ENCODE results near the gene MAGI1.

MAGI1 gene

GRCh38 chr3:65879372-65879771 lies 159.3 kb downstream of the MAGI1 start:
- FAIRE-seq (no peak), DNase-seq (ENCODE audit: insufficient read length, low spot score) (no peak)
- TF ChIP-seq, protein P1, sequence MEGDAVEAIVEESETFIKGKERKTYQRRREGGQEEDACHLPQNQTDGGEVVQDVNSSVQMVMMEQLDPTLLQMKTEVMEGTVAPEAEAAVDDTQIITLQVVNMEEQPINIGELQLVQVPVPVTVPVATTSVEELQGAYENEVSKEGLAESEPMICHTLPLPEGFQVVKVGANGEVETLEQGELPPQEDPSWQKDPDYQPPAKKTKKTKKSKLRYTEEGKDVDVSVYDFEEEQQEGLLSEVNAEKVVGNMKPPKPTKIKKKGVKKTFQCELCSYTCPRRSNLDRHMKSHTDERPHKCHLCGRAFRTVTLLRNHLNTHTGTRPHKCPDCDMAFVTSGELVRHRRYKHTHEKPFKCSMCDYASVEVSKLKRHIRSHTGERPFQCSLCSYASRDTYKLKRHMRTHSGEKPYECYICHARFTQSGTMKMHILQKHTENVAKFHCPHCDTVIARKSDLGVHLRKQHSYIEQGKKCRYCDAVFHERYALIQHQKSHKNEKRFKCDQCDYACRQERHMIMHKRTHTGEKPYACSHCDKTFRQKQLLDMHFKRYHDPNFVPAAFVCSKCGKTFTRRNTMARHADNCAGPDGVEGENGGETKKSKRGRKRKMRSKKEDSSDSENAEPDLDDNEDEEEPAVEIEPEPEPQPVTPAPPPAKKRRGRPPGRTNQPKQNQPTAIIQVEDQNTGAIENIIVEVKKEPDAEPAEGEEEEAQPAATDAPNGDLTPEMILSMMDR (IDR thresholded peaks at IDR 0.05; ENCODE audit: insufficient read depth, missing control alignments) = no peak

- TF ChIP-seq, protein P1 (IDR thresholded peaks at IDR 0.05; ENCODE audit: insufficient read depth, missing control alignments) = no peak
- FAIRE-seq (no peak), DNase-seq (ENCODE audit: insufficient read length, low spot score) (no peak)
These were observed 159.9 kb downstream of the MAGI1 start for GRCh38 chr3:65878831-65879230.

GRCh38 chr3:65877160-65877559 lies 161.6 kb downstream of the MAGI1 start:
- DNase-seq (ENCODE audit: insufficient read length, low spot score) (no peak), FAIRE-seq (no peak)
- TF ChIP-seq, protein P1 (IDR thresholded peaks at IDR 0.05; ENCODE audit: insufficient read depth, missing control alignments) = no peak

DNA sequence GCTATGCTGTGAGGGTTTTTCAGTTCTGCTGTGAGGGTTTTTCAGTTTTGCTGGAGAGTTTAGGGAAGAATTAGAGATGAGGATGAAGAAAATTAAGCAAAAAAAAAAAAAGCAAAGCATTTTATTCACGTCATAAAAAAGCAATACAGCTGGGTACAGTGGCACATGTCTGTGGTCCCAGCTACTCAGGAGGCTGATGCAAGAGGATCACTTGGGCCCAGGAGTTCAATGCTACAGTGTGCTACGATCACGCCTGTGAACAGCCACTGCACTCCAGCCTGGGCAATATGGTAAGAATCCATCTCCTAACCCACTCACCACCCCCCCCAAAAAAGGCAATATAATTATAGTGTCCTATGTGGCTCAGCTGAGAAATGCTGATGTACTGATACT lies 162.7 kb downstream of the MAGI1 start:
- no peak for DNase-seq (ENCODE audit: insufficient read length, low spot score)
- no peak for FAIRE-seq
- TF ChIP-seq, protein P1 (IDR thresholded peaks at IDR 0.05; ENCODE audit: insufficient read depth, missing control alignments) = no peak

- TF ChIP-seq, protein P1 (IDR thresholded peaks at IDR 0.05; ENCODE audit: insufficient read depth, missing control alignments) = no peak
- DNase-seq (ENCODE audit: insufficient read length, low spot score) = no peak
- FAIRE-seq = peak; percentile 58
These were observed 163.2 kb downstream of the MAGI1 start for GRCh38 chr3:65875393-65876027.

DNA sequence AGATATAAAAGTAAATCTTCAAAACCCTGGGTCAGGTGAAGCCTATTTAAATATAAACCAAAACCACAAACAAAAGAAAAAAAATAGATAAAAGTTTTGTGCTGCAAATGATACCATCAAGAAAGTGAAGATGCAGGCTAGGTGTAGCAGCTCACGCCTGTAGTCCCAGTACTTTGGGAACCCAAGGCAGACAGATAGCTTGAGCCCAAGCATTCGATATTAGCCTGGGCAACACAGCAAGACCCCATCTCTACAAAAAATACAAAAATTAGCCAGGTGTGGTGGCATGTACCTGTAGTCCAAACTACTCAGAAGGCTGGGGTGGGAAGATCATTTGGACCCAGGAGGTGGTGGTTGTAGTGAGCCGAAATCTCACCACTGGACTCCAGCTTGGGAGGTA lies 164.8 kb downstream of the MAGI1 start:
- TF ChIP-seq, protein P1 (IDR thresholded peaks at IDR 0.05; ENCODE audit: insufficient read depth, missing control alignments) = no peak
- DNase-seq (ENCODE audit: insufficient read length, low spot score) (no peak), FAIRE-seq (no peak)

- TF ChIP-seq, protein P1 (IDR thresholded peaks at IDR 0.05; ENCODE audit: insufficient read depth, missing control alignments) = no peak
- DNase-seq (ENCODE audit: insufficient read length, low spot score) (no peak), FAIRE-seq (no peak)
These were observed 165.7 kb downstream of the MAGI1 start for GRCh38 chr3:65873028-65873427.

Measured in D721Med (cell line).